ENCODE data around the gene SPATA2L.
A peak's percentile ranks its signal among the peaks of the same experiment; 100 is the strongest.

SPATA2L gene, protein sequence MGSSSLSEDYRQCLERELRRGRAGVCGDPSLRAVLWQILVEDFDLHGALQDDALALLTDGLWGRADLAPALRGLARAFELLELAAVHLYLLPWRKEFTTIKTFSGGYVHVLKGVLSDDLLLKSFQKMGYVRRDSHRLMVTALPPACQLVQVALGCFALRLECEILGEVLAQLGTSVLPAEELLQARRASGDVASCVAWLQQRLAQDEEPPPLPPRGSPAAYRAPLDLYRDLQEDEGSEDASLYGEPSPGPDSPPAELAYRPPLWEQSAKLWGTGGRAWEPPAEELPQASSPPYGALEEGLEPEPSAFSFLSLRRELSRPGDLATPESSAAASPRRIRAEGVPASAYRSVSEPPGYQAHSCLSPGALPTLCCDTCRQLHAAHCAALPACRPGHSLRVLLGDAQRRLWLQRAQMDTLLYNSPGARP

DNA sequence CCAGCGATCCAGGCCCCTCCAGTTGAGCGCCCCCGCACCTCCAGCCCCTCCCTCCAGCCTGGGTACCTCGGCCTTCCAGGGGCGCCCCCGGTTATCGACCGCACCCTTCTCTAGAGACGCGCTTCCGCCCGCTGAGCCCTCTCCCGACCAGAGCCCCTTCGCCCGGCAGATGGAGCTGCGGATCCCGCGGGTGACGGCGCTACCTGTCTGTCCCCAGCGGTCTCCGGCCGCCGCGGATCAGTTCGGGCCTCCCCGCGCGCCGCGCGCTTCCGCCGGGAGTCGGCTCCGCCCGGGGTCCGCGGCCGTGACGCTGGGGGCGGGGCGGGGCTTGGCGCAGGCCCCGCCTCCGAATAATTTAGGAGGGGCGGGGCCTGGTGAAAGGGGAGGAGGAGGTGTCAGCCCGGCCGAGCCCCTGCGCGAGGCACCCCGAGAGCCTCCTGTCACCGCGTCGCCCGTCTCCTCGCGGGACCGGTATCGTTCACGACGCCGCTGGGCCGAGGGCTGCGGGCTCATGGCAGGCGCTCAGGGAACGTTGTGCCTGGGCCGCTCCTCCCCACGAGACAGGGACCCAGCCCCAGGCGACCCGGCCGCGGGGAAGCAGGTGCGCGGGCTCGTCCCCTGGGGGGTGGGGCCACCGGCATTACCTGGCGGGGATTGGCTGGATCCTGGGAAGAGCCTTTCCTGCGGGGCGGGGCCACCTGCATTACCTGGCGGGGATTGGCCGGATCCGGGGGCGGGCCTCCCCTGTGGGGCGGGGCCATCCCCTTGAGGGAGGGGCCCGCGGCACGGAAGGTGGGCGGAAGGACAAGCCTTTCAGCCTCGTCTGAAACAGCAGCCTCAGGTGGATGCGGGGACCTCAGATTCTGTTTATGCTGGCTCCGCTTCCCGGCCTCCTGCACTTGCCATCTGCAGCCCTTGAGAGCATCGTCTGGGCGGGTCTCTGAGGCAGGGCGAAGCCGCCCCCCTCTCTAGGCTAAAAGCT lies at the start of gene SPATA2L:
TSS of gene SPATA2L (minus strand) at position 281 of the 982 bp plus-strand sequence. CDS start 473 bp downstream, outside the sequence.
- DNase-seq = peak; percentile 98

DNA sequence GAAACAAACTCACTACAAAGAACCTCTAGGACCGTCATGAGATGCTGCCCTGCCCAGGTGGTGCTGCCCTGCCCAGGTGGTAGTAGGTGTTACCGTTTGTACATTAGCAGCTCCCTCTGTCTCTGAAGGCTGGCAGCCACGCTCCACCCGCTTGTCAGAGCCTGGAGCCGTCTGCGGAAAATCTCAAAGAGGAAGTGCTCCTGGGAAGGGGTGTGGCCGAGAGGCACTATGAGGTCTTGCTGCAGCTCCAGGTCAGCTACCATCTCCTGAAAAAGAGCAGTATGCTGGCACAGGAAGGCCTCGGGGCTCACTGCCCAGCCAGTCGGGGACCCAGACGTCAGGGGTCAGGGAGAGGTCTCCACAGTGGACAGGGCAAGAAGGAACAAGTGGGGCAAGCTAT lies 48.1 kb upstream of the SPATA2L start:
- no peak for DNase-seq

DNA sequence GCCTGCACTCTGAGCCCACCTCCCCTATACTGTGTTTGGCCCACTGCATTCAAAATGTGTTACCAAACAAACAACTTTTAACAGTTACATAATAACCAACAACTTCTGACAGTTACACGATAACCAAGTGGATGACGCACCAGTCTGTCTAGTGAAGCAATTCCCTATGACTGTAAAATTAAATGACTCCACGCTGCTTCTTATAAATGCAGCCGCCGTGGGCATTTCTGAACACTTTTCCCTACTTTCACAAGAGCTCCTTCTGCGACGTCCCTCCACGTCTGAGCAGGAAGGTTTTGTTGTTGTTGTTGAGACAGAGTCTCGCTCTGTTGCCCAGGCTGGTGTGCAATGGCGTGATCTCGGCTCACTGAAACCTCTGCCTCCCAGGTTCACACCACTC lies 47.4 kb upstream of the SPATA2L start:
- DNase-seq = no peak

DNA sequence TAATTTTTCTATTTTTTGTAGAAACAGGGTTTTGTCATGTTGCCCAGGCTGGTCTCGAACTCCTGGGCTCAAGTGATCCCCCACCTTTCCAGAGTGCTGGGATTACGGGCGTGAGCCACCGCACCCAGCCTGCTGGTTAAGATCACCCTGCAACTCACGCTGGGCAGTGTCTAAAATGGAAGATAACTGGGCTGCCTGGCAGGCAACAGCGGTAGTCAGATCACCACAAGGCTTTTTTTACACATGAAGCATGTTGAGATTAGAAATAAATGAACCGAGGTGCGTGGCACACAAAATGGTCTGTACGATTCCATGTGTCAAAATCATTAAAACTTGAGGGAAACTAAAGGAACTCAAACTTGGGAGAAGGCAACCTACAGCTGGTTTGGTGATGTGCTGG lies 46.6 kb upstream of the SPATA2L start:
- no peak for DNase-seq

DNA sequence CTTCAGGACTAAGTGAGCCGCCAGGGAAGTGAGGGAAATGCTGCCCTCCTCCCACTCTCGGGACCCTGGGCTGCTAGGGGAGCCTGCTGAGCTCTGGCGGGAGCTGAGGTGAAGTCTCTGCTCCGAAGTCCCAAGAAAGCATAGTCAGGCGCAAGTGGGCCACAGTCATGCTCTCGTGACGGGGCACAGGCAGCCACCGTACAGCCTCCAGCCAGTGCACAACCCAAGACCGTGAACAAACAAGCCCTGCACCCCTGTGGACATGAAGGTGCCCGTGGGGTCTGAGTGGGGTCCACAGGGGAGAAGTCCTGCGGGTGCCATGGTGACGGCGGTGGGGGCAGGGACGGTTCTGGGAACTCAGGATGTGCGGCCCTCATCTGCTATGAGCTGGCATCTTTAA lies 44.5 kb upstream of the SPATA2L start:
- no peak for DNase-seq

DNA sequence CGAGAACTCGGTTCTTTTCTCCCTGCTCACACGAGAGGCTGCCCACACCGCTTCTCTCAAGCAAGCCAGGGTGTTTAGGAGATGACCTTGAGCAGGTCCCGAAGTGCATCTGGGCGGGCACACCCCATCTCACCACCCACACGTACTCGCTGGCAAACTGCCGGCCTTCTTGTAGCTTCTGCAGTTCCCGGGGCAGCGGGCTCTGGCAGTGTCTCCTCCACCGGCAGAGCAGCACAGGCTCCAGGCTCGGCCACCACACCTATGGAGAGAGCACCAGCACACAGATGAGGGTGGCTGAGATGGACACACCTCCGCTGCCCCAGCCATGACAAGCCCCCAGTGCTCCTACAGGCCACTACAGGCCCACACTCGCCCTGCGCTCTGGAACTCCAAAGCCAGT lies 43.3 kb upstream of the SPATA2L start:
- no peak for DNase-seq

DNA sequence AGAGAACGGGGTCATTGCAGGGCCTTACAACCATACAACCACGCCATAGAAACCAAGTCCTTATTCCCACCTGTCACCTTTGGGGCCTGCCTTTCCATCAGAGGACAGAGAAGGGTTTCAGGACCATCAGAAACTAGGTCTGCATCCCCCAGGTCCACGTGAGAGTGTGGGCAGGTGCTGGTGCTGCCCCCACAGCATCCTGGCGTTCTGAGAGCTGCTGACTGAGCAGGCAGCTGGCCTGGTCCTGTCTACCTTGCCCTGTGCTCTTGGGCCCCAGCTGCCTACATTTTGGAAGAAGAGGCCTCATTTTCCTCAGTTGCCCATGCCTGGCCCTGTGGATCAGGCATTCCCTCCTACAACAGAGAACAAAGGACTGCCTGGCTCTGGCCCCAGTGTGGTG lies 41.4 kb upstream of the SPATA2L start:
- DNase-seq = no peak

DNA sequence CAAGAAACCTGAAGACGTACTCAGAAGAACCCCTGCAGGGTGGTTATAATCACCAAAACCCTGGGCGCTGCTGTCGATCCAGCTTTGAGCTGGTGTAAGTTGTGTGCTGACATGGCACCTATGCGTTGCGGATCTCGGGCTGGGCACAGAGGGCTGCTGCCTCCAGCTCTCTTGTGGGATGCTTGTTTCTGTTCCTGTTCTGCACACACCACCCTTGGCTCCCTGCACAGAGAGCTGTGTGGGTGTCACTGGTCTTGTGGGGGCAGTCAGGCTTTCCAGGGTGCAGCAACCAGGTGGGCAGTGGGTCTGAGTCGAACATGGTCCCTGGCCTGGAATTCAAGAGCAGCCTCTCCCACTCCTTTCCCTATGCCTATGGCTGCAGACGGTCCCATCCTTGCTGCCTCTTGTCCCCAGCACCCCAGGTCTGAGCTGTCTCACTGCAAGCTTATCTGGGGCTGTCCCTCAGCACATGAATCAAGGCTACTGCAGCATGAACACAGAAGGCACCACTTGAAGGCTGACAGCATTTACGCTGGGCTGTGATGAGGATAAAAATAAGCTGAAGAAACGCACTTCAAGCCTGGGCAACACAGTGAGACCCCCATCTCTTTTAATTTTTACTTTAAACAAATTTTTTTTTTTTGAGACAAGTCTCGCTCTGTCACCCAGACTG lies 40.0 kb upstream of the SPATA2L start:
- DNase-seq = no peak

DNA sequence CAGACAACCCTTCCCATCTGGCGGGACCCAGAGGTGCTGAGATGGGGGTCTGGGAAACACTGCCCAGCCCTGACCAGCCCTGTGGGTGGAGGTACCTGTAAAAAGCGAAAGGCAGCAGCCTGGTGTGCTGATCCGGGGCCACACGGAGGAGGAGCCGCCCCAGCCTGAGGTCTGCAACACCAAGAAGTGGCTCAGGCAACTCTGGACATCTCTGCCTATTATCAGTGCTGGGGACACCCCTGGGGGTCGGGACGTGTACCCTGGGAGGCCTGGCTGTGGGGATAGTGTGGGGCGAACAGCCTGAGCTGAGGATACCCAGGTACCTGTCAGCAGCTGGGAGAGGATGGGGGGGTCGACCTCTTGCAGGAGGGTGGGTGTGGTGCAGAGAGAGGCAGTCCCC lies 37.9 kb upstream of the SPATA2L start:
- DNase-seq = no peak

DNA sequence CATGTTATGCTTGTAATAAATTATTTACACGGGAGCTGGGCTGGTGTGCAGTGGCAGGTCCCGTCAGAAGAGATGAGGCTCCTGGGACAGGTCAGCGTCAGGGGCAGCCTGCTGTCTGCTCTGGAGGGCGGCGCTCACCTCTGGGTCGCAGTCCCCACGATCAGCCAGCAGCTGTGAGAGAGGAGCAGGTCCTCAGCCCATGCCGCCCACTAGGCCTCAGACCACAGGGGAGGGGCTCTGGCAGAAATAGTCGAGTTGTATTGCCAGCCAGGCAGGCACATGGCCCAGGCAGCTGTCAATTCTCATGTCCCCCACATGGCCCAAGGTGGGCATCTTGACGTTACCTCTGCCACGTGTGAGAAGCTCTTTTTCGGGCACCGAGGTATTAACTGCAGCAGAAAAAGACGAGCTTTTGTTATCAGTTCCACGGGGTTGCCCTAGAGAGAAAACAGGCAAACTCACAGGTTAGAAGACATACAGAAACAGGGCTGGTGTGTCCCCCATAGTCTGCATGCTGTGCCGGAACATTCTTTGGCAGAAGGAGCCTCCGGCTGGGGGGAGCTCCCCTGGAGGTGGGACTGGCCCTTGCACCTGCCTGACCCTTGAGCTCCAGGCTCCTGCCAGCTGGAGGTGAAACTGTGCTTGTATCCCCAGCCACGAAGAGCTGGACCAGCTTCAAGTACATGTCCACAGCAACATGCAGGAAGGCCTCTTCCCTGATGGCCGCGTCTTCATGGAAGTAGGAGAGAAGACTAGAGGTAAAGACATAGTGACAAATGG lies 37.2 kb upstream of the SPATA2L start:
- no peak for DNase-seq

DNA sequence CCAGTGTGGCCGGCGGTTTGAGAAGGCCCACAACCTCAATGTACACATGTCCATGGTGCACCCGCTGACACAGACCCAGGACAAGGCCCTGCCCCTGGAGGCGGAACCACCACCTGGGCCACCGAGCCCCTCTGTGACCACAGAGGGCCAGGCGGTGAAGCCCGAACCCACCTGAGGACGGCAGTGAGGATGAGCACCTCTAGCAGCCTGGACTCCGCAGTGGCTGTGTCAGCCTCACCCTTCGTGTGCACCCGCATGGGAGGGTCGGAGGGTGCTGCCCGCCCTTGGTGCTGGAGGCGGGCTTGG lies 36.5 kb upstream of the SPATA2L start:
- no peak for DNase-seq

DNA sequence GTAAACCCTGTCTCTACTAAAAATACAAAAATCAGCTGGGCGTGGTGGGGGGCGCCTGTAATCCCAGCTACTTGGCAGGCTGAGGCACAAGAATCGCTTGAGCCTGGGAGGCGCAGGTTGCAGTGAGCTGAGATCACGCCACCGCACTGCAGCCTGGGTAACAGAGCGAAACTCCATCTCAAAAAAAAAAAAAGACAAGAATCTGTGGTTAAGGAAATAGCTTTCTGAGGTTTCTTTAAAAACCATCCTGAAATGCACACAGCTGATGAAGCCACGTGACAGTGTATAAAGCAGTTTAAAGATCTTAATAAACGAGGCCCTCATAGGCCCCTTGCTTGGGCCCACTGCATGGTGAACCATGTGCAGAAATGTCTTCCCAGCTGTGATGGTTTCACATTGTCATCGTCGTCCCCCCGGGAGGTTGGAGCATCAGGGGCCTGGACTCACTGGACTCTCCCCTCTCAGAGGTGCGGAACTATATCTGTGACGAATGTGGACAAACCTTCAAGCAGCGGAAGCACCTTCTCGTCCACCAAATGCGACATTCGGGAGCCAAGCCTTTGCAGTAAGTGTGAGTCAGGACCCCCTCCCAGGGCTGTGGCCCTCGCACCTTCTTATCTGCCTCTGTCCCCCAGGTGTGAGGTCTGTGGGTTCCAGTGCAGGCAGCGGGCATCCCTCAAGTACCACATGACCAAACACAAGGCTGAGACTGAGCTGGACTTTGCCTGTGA lies 36.0 kb upstream of the SPATA2L start:
- DNase-seq = peak; percentile 48

DNA sequence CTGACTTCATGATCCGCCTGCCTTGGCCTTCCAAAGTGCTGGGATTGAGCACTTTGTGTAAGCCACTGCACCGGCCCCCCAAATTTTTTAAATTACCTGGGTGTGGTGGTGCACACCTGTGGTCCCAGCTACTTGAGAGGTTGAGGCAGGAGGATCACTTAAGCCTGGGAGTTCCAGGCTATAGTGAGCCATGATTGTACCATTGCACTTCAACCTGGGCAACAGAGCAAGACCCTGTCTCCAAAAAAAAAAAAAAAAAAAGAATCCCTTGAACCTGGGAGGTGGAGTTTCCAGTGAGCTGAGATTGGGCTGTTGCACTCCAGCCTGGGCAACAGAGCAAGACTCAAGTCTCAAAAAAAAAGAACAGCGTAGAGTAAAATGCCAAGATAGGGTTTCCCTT lies 35.0 kb upstream of the SPATA2L start:
- DNase-seq = no peak

DNA sequence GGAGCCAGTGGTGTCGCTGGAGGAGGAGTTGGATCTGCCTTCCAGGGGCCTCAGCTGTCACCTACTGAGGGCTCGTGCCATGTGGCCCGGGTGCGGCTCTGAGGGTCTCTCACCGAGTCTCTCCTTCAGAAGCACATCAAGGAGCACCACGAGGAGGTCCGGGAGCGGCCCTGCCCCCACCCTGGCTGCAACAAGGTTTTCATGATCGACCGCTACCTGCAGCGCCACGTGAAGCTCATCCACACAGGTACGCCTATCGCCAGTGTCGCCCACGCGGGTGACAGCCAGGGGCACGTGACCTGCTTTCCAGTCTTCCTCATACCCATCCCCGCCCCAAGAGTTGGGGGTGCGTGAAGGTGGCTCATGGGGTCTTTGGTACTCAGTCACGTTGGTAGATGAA lies 32.3 kb upstream of the SPATA2L start:
- DNase-seq = no peak

DNA sequence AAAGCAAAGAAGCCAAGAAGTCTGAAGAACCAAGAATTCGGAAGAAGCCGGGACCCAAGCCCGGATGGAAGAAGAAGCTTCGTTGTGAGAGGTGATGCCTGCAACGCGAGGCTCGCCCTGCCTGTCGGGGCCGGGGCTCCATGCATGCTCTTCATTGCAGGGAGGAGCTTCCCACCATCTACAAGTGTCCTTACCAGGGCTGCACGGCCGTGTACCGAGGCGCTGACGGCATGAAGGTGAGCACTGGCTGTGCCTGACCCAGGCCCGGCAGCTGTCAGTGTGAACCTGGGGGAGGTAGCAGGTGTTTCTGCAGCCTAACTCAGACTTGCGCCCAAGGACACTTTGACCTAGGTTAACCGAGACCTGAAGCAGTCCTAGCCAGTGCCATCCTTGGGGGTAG lies 31.8 kb upstream of the SPATA2L start:
- no peak for DNase-seq

DNA sequence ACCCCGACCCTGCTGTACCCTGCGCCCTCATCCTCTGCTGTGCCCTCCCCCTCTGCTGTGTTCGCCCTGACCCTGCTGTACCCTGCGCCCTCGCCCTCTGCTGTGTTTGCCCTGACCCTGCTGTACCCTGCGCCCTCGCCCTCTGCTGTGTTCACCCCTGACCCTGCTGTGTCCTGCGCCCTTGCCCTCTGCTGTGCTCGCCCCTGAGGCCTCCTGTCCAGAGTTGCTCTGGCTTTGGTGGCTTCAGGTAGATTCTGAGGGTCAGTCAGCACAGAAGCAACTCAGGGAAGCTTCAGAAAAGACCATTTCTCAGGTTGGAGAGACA lies 31.4 kb upstream of the SPATA2L start:
- DNase-seq = no peak

DNA sequence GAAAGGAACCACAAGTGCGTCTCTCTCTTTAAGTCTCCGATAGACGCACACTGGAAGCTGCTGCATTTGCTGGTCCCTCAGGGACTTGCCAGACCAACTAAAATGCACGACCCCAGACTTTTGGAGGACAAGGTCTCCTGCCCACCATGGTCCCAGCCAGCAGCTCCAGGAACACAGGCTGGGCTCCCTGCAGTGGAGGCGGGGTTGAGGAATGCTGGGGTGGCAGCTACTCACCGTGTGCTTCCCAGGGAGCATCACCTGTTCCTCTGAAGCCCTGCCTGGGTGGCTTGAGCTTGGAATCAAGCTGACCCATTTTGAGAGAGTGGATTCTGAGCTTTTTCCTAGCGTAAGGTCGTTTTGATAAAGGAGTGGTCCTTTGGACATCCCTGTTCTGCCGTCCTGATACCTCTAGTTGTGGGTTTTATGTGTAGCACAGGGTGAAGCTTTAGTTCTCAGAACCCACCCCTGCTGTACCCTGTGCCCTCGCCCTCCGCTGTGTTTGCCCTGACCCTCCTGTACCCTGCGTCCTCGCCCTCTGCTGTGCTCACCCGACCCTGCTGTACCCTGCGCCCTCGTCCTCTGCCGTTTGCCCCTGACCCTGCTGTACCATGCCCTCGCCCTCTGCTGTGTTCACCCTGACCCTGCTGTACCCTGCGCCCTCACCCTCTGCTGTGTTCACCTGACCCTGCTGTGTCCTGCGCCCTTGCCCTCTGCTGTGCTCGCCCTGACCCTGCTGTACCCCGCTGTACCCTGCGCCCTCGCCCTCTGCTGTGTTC lies 30.8 kb upstream of the SPATA2L start:
- no peak for DNase-seq

DNA sequence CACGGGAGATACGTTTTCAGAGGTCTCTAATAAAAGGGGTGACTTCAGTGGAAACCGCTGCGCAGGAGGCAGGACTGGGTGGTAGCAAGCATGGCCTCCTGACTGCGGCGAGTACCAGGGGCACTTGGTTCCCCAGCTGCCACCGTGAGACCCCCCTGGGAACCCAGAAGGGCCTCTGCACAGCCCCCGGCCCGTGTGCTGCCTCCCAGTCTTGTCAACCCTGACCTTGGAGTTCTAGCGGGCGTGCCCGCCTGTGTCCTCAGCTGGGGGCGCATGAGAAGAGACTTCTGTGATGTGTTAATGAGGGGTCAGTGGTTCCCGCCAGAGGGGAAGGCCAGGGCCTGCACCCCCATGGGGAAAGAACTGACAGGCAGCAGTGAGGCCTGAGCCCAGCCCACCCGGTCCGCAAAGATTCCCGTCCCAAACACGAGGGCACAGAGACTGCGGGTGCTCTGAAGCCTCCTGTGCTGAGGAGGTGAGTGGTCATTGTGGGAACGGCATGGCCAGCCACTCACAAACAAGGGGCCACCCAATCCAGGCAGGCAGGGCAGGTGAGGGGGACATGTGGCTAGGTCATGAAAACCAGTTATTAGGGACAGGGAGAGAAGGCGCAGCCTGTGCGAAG lies 29.2 kb upstream of the SPATA2L start:
- DNase-seq = no peak

DNA sequence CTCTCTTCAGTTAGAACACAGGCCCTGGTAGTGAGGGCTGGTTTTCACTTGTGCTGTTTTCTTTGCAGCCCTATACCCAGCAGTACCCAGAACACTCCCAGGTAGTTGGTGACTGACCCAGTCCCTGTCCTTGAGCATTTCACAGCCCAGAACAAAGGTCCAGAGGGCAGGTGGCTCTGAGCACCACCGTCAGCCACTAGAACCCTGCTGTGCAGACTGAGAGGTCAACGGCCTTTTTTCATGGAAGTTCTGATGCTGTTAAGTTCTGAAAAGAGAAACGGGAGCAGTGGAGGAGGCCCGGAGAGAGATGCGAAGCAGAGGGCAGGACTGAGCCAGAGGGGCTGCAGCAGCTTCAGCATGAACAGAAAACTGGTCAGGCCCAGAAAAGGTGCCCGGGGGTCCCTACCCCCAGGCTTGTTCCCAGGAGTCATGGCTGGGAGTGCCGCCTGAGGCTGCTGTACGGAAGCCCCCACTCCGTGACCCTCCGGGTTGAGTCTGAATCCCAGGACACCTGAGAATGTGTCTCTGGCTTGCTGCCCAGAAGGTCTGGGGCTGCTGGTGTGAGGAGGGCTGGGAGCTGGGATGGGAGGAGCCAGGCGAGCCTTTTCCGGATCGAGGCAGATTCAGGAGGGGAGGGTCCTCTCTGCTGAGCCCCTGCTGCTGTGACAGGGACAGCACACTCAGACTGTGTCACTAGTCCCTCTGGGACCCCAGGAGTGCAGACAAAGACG lies 28.5 kb upstream of the SPATA2L start:
- DNase-seq = no peak

DNA sequence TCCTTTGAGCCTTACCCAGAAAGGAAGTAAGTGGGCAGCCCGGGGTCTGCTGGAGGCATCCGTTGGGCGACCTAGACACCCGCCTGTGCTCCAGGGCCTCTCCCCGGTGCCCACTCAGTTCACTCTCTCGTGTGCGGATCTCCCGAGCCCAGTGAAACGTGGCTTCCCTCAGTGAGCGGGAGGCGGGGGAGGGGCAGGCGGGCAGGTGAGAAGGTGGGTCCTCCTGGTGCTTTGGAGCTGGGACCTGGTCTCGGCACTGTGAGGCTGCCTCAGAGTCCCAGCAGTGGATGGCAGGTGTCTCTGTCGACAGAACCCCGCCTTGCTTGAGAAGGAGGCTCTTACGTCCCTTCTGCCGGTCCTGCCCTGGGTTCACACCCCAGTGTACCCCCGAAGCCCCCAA lies 27.8 kb upstream of the SPATA2L start:
- no peak for DNase-seq
